ENCODE measurements around the gene IMMP2L. TPM values are rescaled to one million over a fixed set of nuclear protein-coding genes. Genes with fewer than 3 reads are reported as not detected.

IMMP2L gene
- total and polyA plus RNA-seq, 2 of the 13 experiments (the other 11 are each of a cell fraction or from before 2014, with no cell fraction given): 7.8 to 16.9 TPM

DNA sequence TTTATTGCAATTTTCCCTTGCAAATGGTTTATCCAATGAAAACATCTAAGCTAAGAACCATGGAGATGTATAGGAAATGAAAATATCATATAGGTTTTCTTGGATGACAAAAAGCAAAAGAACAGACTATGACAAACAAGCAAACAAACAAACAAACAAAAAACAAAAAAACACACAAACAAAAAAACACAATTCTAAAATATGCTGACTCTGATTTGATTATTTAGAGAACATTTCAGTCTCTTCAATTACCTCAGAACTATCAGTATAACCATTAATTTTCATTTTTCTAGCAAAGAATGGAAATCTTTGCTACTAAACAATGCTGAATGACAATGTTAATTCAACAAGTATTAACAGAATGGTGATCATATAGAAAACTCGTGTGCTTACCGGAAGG, 840.9 kb downstream of the IMMP2L start:
- Histone ChIP-seq H3K27me3 (ENCODE audit: control insufficient read depth in 1 of 2, insufficient read depth in 2 of 2, low read length in 2 of 2) (no peaks in the 10 kb centered on the region), H3K79me2 (ENCODE audit: insufficient read depth, low read length) (no peaks in the 10 kb centered on the region), H3K27ac (ENCODE audit: extremely low read length, insufficient read depth, low read length) (no peak overlapping the region), H4K20me1 (ENCODE audit: insufficient read depth, low read length) (no peaks in the 10 kb centered on the region), H2AFZ (ENCODE audit: low read length) (no peak overlapping the region), H3K9ac (ENCODE audit: insufficient read depth, low read depth, low read length) (no peak overlapping the region), H3K36me3 (replicated peaks in 1 of 2; ENCODE audit: control insufficient read depth in 1 of 2, insufficient read depth in 2 of 2, low read length in 2 of 2) (no peaks in the 10 kb centered on the region; a peak in 1 of 5 replicates), H3K4me1 (ENCODE audit: insufficient read depth, low read length) (no peaks in the 10 kb centered on the region), H3K4me2 (ENCODE audit: low read depth, low read length) (no peak overlapping the region), H3K9me3 (ENCODE audit: low read length) (no peaks in the 10 kb centered on the region), H3K4me3 (replicated peaks in 1 of 3; ENCODE audit: insufficient read depth in 1 of 3, low read depth in 2 of 3, low read length in 3 of 3) (no peak overlapping the region)
- ATAC-seq: no peak
- ChIA-PET POLR2A (no interaction called here), CTCF (ENCODE audit: low intra/inter-chr PET ratio, low total read pairs) (no interaction called here)
- no peak for TF ChIP-seq ZNF24 (IDR thresholded peaks at IDR 0.05)
- peak in 1 of 2 experiments; percentile 42; a peak in 1 of 4 replicates for TF ChIP-seq MAFK (conservative IDR thresholded peaks at IDR 0.05 in 1 of 2, IDR thresholded peaks at IDR 0.05 in 1 of 2; ENCODE audit: low read length in 2 of 2)
- in situ Hi-C loops (cut with HindIII; ENCODE audit: extremely low pct_ligation_motif_present, low pct_unique_long_range_greater_than_20kb): no loop called here
- WGBS (ENCODE audit: low lambda C conversion rate): 36% methylated on average over 2 of the region's 2 CpGs
- FAIRE-seq: no peak
- no peak for DNase-seq (ENCODE audit: low spot score)
- no TSS peak for BruUV-seq (replicated peaks)
- intact Hi-C loops (cut with micrococcal nuclease; ENCODE audit: unreplicated experiment): no loop called here

DNA sequence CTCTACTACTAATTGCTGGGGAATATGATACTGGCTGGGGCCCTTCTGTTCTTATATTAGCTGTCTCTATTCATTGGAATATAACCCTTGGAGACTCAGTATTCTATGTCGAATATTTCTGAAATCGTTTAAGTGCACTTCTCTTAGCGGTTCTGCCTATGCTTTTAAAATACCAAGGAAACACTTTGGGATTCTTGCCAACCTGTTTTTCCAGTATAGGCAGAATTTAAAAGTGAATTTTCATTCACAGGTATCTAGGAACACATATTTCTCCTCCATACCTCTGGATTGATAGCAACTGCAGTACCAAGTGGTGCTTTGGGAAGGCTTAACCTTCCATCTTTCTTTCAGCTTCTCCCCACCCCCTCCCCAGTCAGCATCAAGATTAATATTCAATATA, 841.7 kb downstream of the IMMP2L start:
- H3K4me1 ChIP-seq (ENCODE audit: insufficient read depth, low read length): no peaks in the 10 kb centered on the region
- no peak overlapping the region for H3K4me3 ChIP-seq (replicated peaks in 1 of 3; ENCODE audit: insufficient read depth in 1 of 3, low read depth in 2 of 3, low read length in 3 of 3)
- H3K79me2 ChIP-seq (ENCODE audit: insufficient read depth, low read length): no peaks in the 10 kb centered on the region
- intact Hi-C loops (cut with micrococcal nuclease; ENCODE audit: unreplicated experiment) (no loop called here), in situ Hi-C loops (cut with HindIII; ENCODE audit: extremely low pct_ligation_motif_present, low pct_unique_long_range_greater_than_20kb) (no loop called here)
- FAIRE-seq (no peak), ATAC-seq (no peak), DNase-seq (ENCODE audit: low spot score) (no peak)
- no peak overlapping the region for H2AFZ ChIP-seq (ENCODE audit: low read length)
- BruUV-seq (replicated peaks): no TSS peak
- no peak overlapping the region for H3K27ac ChIP-seq (ENCODE audit: extremely low read length, insufficient read depth, low read length)
- no peaks in the 10 kb centered on the region for H3K27me3 ChIP-seq (ENCODE audit: control insufficient read depth in 1 of 2, insufficient read depth in 2 of 2, low read length in 2 of 2)
- H3K36me3 ChIP-seq (replicated peaks in 1 of 2; ENCODE audit: control insufficient read depth in 1 of 2, insufficient read depth in 2 of 2, low read length in 2 of 2): no peaks in the 10 kb centered on the region; a peak in 1 of 5 replicates
- no peak overlapping the region for H3K9ac ChIP-seq (ENCODE audit: insufficient read depth, low read depth, low read length)
- no peak overlapping the region for H3K4me2 ChIP-seq (ENCODE audit: low read depth, low read length)
- 56% methylated on average over 3 of the region's 3 CpGs for WGBS (ENCODE audit: low lambda C conversion rate)
- ChIA-PET POLR2A (no interaction called here), CTCF (ENCODE audit: low intra/inter-chr PET ratio, low total read pairs) (no interaction called here)
- H3K9me3 ChIP-seq (ENCODE audit: low read length): no peaks in the 10 kb centered on the region
- no peaks in the 10 kb centered on the region for H4K20me1 ChIP-seq (ENCODE audit: insufficient read depth, low read length)
- no peak for TF ChIP-seq HDAC2 (CRISPR knock-in tag; IDR thresholded peaks at IDR 0.05)
- no peak for TF ChIP-seq KDM3A (CRISPR knock-in tag; IDR thresholded peaks at IDR 0.05; ENCODE audit: low read depth)
- TF ChIP-seq ZNF337 (CRISPR knock-in tag; IDR thresholded peaks at IDR 0.05; ENCODE audit: borderline replicate concordance, low read depth): no peak
- TF ChIP-seq, protein P1, sequence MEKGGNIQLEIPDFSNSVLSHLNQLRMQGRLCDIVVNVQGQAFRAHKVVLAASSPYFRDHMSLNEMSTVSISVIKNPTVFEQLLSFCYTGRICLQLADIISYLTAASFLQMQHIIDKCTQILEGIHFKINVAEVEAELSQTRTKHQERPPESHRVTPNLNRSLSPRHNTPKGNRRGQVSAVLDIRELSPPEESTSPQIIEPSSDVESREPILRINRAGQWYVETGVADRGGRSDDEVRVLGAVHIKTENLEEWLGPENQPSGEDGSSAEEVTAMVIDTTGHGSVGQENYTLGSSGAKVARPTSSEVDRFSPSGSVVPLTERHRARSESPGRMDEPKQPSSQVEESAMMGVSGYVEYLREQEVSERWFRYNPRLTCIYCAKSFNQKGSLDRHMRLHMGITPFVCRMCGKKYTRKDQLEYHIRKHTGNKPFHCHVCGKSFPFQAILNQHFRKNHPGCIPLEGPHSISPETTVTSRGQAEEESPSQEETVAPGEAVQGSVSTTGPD (CRISPR knock-in tag; IDR thresholded peaks at IDR 0.05): no peak
- TF ChIP-seq, protein P2, sequence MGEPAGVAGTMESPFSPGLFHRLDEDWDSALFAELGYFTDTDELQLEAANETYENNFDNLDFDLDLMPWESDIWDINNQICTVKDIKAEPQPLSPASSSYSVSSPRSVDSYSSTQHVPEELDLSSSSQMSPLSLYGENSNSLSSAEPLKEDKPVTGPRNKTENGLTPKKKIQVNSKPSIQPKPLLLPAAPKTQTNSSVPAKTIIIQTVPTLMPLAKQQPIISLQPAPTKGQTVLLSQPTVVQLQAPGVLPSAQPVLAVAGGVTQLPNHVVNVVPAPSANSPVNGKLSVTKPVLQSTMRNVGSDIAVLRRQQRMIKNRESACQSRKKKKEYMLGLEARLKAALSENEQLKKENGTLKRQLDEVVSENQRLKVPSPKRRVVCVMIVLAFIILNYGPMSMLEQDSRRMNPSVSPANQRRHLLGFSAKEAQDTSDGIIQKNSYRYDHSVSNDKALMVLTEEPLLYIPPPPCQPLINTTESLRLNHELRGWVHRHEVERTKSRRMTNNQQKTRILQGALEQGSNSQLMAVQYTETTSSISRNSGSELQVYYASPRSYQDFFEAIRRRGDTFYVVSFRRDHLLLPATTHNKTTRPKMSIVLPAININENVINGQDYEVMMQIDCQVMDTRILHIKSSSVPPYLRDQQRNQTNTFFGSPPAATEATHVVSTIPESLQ (CRISPR knock-in tag; conservative IDR thresholded peaks at IDR 0.05): no peak
- TF ChIP-seq, protein P3, sequence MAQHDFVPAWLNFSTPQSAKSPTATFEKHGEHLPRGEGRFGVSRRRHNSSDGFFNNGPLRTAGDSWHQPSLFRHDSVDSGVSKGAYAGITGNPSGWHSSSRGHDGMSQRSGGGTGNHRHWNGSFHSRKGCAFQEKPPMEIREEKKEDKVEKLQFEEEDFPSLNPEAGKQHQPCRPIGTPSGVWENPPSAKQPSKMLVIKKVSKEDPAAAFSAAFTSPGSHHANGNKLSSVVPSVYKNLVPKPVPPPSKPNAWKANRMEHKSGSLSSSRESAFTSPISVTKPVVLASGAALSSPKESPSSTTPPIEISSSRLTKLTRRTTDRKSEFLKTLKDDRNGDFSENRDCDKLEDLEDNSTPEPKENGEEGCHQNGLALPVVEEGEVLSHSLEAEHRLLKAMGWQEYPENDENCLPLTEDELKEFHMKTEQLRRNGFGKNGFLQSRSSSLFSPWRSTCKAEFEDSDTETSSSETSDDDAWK (CRISPR knock-in tag; IDR thresholded peaks at IDR 0.05): no peak
- TF ChIP-seq EP300 (IDR thresholded peaks at IDR 0.05; ENCODE audit: low read depth in 2 of 2, low read length in 2 of 2): no peak
- TF ChIP-seq EP300 (CRISPR knock-in tag; IDR thresholded peaks at IDR 0.05; ENCODE audit: borderline replicate concordance): no peak
- TF ChIP-seq, protein P4, sequence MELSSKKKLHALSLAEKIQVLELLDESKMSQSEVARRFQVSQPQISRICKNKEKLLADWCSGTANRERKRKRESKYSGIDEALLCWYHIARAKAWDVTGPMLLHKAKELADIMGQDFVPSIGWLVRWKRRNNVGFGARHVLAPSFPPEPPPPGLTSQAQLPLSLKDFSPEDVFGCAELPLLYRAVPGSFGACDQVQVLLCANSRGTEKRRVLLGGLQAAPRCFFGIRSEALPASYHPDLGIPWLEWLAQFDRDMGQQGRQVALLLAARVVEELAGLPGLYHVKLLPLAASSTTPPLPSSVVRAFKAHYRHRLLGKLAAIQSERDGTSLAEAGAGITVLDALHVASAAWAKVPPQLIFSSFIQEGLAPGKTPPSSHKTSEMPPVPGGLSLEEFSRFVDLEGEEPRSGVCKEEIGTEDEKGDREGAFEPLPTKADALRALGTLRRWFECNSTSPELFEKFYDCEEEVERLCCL (CRISPR knock-in tag; IDR thresholded peaks at IDR 0.05; ENCODE audit: borderline replicate concordance): no peak

Data from HepG2 (cell line).